ENCODE measurements around the gene KIF5C. TPM values are rescaled to one million over a fixed set of nuclear protein-coding genes. Genes with fewer than 3 reads are reported as not detected.
"Not testable (repeated sequence)": the region's sequence is repeated elsewhere in the genome, so short reads cannot be mapped to it uniquely, and the experiment has no call there.

Gene KIF5C
- total RNA-seq, 3 donors from 2014 or later = 2.7 to 13.3 (median 6.2) TPM

- H3K4me1 ChIP-seq = no peaks in the 10 kb centered on the region
- H3K4me3 ChIP-seq = no peak overlapping the region
- intact Hi-C loops (cut with DNase I; ENCODE audit: low total_unique reads) = no loop called here
- H3K9me3 ChIP-seq = peaks cover 2 to 17% of the 10 kb centered on the region in 2 donors
- no peaks in the 10 kb centered on the region for H3K36me3 ChIP-seq
- no peaks in the 10 kb centered on the region for H3K27me3 ChIP-seq
- TF ChIP-seq POLR2A (IDR thresholded peaks at IDR 0.05) (no peak), POLR2AphosphoS5 (IDR thresholded peaks at IDR 0.05) (no peak), CTCF (IDR thresholded peaks at IDR 0.05) (no peak)
- DNase-seq (ENCODE audit: low spot score in 2 of 2) = no peak
- H3K27ac ChIP-seq = no peak overlapping the region
These were observed 33.0 kb upstream of the KIF5C start for GRCh38 chr2:148842050-148842449.

- H3K9me3 ChIP-seq = peaks cover 0 to 4% of the 10 kb centered on the region in 2 donors
- no peaks in the 10 kb centered on the region for H3K27me3 ChIP-seq
- no peak overlapping the region for H3K4me3 ChIP-seq
- DNase-seq (ENCODE audit: low spot score in 2 of 2) = no peak
- H3K36me3 ChIP-seq = no peaks in the 10 kb centered on the region
- H3K27ac ChIP-seq = no peak overlapping the region
- no peak for TF ChIP-seq POLR2A (IDR thresholded peaks at IDR 0.05)
- TF ChIP-seq CTCF (IDR thresholded peaks at IDR 0.05) = no peak
- no peak for TF ChIP-seq POLR2AphosphoS5 (IDR thresholded peaks at IDR 0.05)
- H3K4me1 ChIP-seq = no peaks in the 10 kb centered on the region
- intact Hi-C loops (cut with DNase I; ENCODE audit: low total_unique reads) = no loop called here
These were observed 26.9 kb upstream of the KIF5C start for GRCh38 chr2:148848146-148848545.

- intact Hi-C loops (cut with DNase I; ENCODE audit: low total_unique reads) = no loop called here
- TF ChIP-seq POLR2AphosphoS5 (IDR thresholded peaks at IDR 0.05) (no peak), POLR2A (IDR thresholded peaks at IDR 0.05) (no peak), CTCF (IDR thresholded peaks at IDR 0.05) (no peak)
- no peak for DNase-seq (ENCODE audit: low spot score in 2 of 2)
- H3K36me3 ChIP-seq = no peaks in the 10 kb centered on the region
- no peak overlapping the region for H3K4me3 ChIP-seq
- no peaks in the 10 kb centered on the region for H3K27me3 ChIP-seq
- H3K27ac ChIP-seq = no peak overlapping the region
- H3K9me3 ChIP-seq = no peaks in the 10 kb centered on the region
- H3K4me1 ChIP-seq = no peaks in the 10 kb centered on the region
These were observed 21.6 kb upstream of the KIF5C start for GRCh38 chr2:148853458-148853857.

- no peaks in the 10 kb centered on the region for H3K4me1 ChIP-seq
- no peak for DNase-seq (ENCODE audit: low spot score in 2 of 2)
- TF ChIP-seq POLR2AphosphoS5 (IDR thresholded peaks at IDR 0.05) = no peak
- TF ChIP-seq POLR2A (IDR thresholded peaks at IDR 0.05) = no peak
- no peak for TF ChIP-seq CTCF (IDR thresholded peaks at IDR 0.05)
- H3K4me3 ChIP-seq = no peak overlapping the region
- no peaks in the 10 kb centered on the region for H3K9me3 ChIP-seq
- H3K36me3 ChIP-seq = no peaks in the 10 kb centered on the region
- H3K27ac ChIP-seq = no peak overlapping the region
- intact Hi-C loops (cut with DNase I; ENCODE audit: low total_unique reads) = no loop called here
- H3K27me3 ChIP-seq = no peaks in the 10 kb centered on the region
These were observed 15.0 kb upstream of the KIF5C start for GRCh38 chr2:148860037-148860436.

GRCh38 chr2:148861367-148861766 is 13.7 kb upstream of the KIF5C start:
- no peak overlapping the region for H3K4me3 ChIP-seq
- H3K36me3 ChIP-seq = no peaks in the 10 kb centered on the region
- H3K27ac ChIP-seq = no peak overlapping the region
- no peak for DNase-seq (ENCODE audit: low spot score in 2 of 2)
- no peaks in the 10 kb centered on the region for H3K27me3 ChIP-seq
- H3K9me3 ChIP-seq = no peaks in the 10 kb centered on the region
- TF ChIP-seq POLR2A (IDR thresholded peaks at IDR 0.05) (no peak), POLR2AphosphoS5 (IDR thresholded peaks at IDR 0.05) (no peak), CTCF (IDR thresholded peaks at IDR 0.05) (no peak)
- H3K4me1 ChIP-seq = no peaks in the 10 kb centered on the region
- intact Hi-C loops (cut with DNase I; ENCODE audit: low total_unique reads) = no loop called here

- H3K27me3 ChIP-seq; intact Hi-C loops (cut with DNase I; ENCODE audit: low total_unique reads); H3K4me3 ChIP-seq; H3K36me3 ChIP-seq; DNase-seq (ENCODE audit: low spot score in 2 of 2); H3K9me3 ChIP-seq; H3K4me1 ChIP-seq; H3K27ac ChIP-seq: not testable (repeated sequence)
These were observed 12.5 kb upstream of the KIF5C start for GRCh38 chr2:148862478-148862877.

Data from breast epithelium (tissue), 4 donors.